Nephron (organoid): Measurements from ENCODE around the gene POLD4.
"Not testable (repeated sequence)": the region's sequence is repeated elsewhere in the genome, so short reads cannot be mapped to it uniquely, and the experiment has no call there.

ENCODE experiments used
- H3K27ac Mint-ChIP-seq, 3 experiments: 2 replicates each; pipeline ENCODE4 v1.8.0; 2020; ENCODE audit warnings: mixed read lengths in 3 of 3, mild to moderate bottlenecking in 2 of 3, moderate library complexity in 1 of 3
- H3K27me3 Mint-ChIP-seq: 2 replicates; pipeline ENCODE4 v1.8.0; 2021; ENCODE audit warnings: low read depth, mild to moderate bottlenecking, moderate library complexity, mixed read lengths
- H3K36me3 Mint-ChIP-seq: 2 replicates; pipeline ENCODE4 v1.8.0; 2020; ENCODE audit warnings: low read depth, mixed read lengths
- H3K4me1 Mint-ChIP-seq: 2 replicates; pipeline ENCODE4 v1.8.0; 2020; ENCODE audit warnings: mixed read lengths
- H3K4me3 Mint-ChIP-seq, 3 experiments: 2 replicates each; pipeline ENCODE4 v1.8.0; 2020; ENCODE audit warnings: mild to moderate bottlenecking in 3 of 3, mixed read lengths in 3 of 3, moderate library complexity in 2 of 3
- H3K9me3 Mint-ChIP-seq: 2 replicates; pipeline ENCODE4 v1.8.0; 2020; ENCODE audit warnings: mixed read lengths
- CTCF ChIP-seq, 3 experiments: fragments of 200-600 bp; sonication (generic); IDR thresholded peaks; one replicate each; pipeline ENCODE4 v1.5.0; 2021; ENCODE audit warnings: antibody characterized with exemption in 3 of 3; ENCODE audit not compliant: unreplicated experiment in 3 of 3

Gene POLD4

GRCh38 chr11:67353317-67354074 lies at the start of gene POLD4:
TSS of gene POLD4 (minus strand) at chr11:67353546. CDS start at chr11:67353399, 147 bp downstream.
- H3K9me3 Mint-ChIP-seq, result no peaks in the 10 kb centered on the region
- peak within 1 kb of the TSS; percentile 88 to 92 (median 88) for H3K4me3 Mint-ChIP-seq
- TF ChIP-seq CTCF (IDR thresholded peaks at IDR 0.05; ENCODE audit: unreplicated experiment in 3 of 3), result no peak
- H3K27ac Mint-ChIP-seq, result peak within 1 kb of the TSS; percentile 97 to 98 (median 97)
- H3K4me1 Mint-ChIP-seq, result peaks cover 49% of the 10 kb centered on the region
- no peaks in the 10 kb centered on the region for H3K27me3 Mint-ChIP-seq
- H3K36me3 Mint-ChIP-seq, result no peaks in the 10 kb centered on the region

GRCh38 chr11:67403085-67403484 lies 49.7 kb upstream of the POLD4 start:
- H3K27me3 Mint-ChIP-seq, H3K36me3 Mint-ChIP-seq, H3K9me3 Mint-ChIP-seq: not testable (repeated sequence)
- Mint-ChIP-seq H3K4me1 (peaks cover 19% of the 10 kb centered on the region), H3K4me3 (peak overlapping the region in 2 of 3 experiments; percentile 49 to 64), H3K27ac (peak overlapping the region; percentile 65 to 95 (median 86))

- Mint-ChIP-seq H3K27ac (peak overlapping the region; percentile 45 to 95 (median 93)), H3K4me1 (peaks cover 22% of the 10 kb centered on the region), H3K4me3 (peak overlapping the region; percentile 43 to 56 (median 52)), H3K36me3 (peaks cover 10% of the 10 kb centered on the region)
- not testable (repeated sequence) for H3K9me3 Mint-ChIP-seq, H3K27me3 Mint-ChIP-seq
Observed at GRCh38 chr11:67402192-67402839, 49.0 kb upstream of the POLD4 start.

- Mint-ChIP-seq H3K4me3 (peak within 1 kb of the TSS; percentile 84 to 94 (median 91)), H3K27me3 (no peaks in the 10 kb centered on the region), H3K27ac (peak within 1 kb of the TSS; percentile 74 to 95 (median 93)), H3K9me3 (no peaks in the 10 kb centered on the region), H3K36me3 (peaks cover 10% of the 10 kb centered on the region), H3K4me1 (peaks cover 18% of the 10 kb centered on the region)
- TF ChIP-seq CTCF (IDR thresholded peaks at IDR 0.05; ENCODE audit: unreplicated experiment in 3 of 3), result peak; percentile 50 to 58 (median 54)
Observed at GRCh38 chr11:67401495-67402191, 48.3 kb upstream of the POLD4 start, which contains the start of gene PPP1CA. TSS of gene PPP1CA (minus strand) at chr11:67401858. CDS start at chr11:67401782, 76 bp downstream.

- Mint-ChIP-seq H3K27ac (peak overlapping the region; percentile 74 to 85 (median 81)), H3K9me3 (no peaks in the 10 kb centered on the region), H3K4me1 (peaks cover 18% of the 10 kb centered on the region), H3K27me3 (no peaks in the 10 kb centered on the region), H3K4me3 (peak overlapping the region; percentile 84 to 94 (median 91)), H3K36me3 (peaks cover 14% of the 10 kb centered on the region)
- TF ChIP-seq CTCF (IDR thresholded peaks at IDR 0.05; ENCODE audit: unreplicated experiment in 3 of 3), result no peak
Observed at GRCh38 chr11:67400942-67401494, 47.7 kb upstream of the POLD4 start.

GRCh38 chr11:67400251-67400941 lies 47.0 kb upstream of the POLD4 start:
- H3K36me3 Mint-ChIP-seq, result peaks cover 14% of the 10 kb centered on the region
- TF ChIP-seq CTCF (IDR thresholded peaks at IDR 0.05; ENCODE audit: unreplicated experiment in 3 of 3), result no peak
- H3K27ac Mint-ChIP-seq, result peak overlapping the region; percentile 74 to 85 (median 81)
- no peaks in the 10 kb centered on the region for H3K27me3 Mint-ChIP-seq
- H3K4me3 Mint-ChIP-seq, result peak overlapping the region; percentile 84 to 94 (median 91)
- H3K4me1 Mint-ChIP-seq, result peaks cover 18% of the 10 kb centered on the region
- no peaks in the 10 kb centered on the region for H3K9me3 Mint-ChIP-seq
